Activated naive CD8-positive, alpha-beta T cell treated with anti-CD3 and anti-CD28 coated beads, Interleukin-2, amount 10 ng/mL, durations not matched to agents 7 days and 5 days (primary cell): ENCODE measurements around the gene COL13A1. TPM values are rescaled to one million over a fixed set of nuclear protein-coding genes. Genes with fewer than 3 reads are reported as not detected.

Experiments used
- ATAC-seq: fragments of 150-1000 bp; cut with Tn5 transposase; one replicate; pipeline ENCODE4 v1.10.0; 2021; ENCODE audit warnings: low read depth, moderate library complexity
- POLR2A ChIA-PET: fragments of 350-600 bp; sonication (Branson Sonifier 250); formaldehyde crosslinking; loops from one replicate; lab custom pipeline; 2021; ENCODE audit warnings: antibody characterized with exemption; lab: Charles Lee
- DNase-seq: peaks from one replicate; pipeline ENCODE4 v3.0.0; 2021
- H3K27ac Mint-ChIP-seq: one replicate; pipeline ENCODE4 v1.8.0; 2022; ENCODE audit warnings: mild to moderate bottlenecking, mixed read lengths
- H3K27me3 Mint-ChIP-seq: one replicate; pipeline ENCODE4 v1.8.0; 2022; ENCODE audit warnings: mild to moderate bottlenecking, moderate library complexity, mixed read lengths
- H3K36me3 Mint-ChIP-seq: one replicate; pipeline ENCODE4 v1.8.0; 2021; ENCODE audit warnings: mild to moderate bottlenecking, mixed read lengths
- H3K4me1 Mint-ChIP-seq: one replicate; pipeline ENCODE4 v1.8.0; 2021; ENCODE audit warnings: mixed read lengths
- H3K4me3 Mint-ChIP-seq: one replicate; pipeline ENCODE4 v1.8.0; 2022; ENCODE audit warnings: mild to moderate bottlenecking, moderate library complexity, mixed read lengths
- H3K9me3 Mint-ChIP-seq: one replicate; pipeline ENCODE4 v1.8.0; 2021; ENCODE audit warnings: mixed read lengths
- total RNA-seq, 2 experiments: library from RNA; stranded (reverse); gene quantifications; one replicate each; pipeline ENCODE4 v1.2.3, GENCODE V29; 2021

Gene COL13A1
- total RNA-seq, 2 experiments from 2014 or later, result not detected

- peaks cover 7% of the 10 kb centered on the region for H3K4me1 Mint-ChIP-seq
- POLR2A ChIA-PET, result no interaction called here
- DNase-seq, result no peak
- no peak overlapping the region for H3K27ac Mint-ChIP-seq
- no peak overlapping the region for H3K4me3 Mint-ChIP-seq
- peaks cover 47% of the 10 kb centered on the region for H3K27me3 Mint-ChIP-seq
- ATAC-seq, result no peak
- no peaks in the 10 kb centered on the region for H3K36me3 Mint-ChIP-seq
- H3K9me3 Mint-ChIP-seq, result peaks cover 3% of the 10 kb centered on the region
Observed at GRCh38 chr10:69974551-69975155, 172.9 kb downstream of the COL13A1 start.

- Mint-ChIP-seq H3K27me3 (peaks cover 44% of the 10 kb centered on the region), H3K4me1 (peaks cover 7% of the 10 kb centered on the region), H3K36me3 (no peaks in the 10 kb centered on the region), H3K4me3 (no peak overlapping the region), H3K9me3 (peaks cover 12% of the 10 kb centered on the region), H3K27ac (no peak overlapping the region)
- no peak for ATAC-seq
- no peak for DNase-seq
- POLR2A ChIA-PET, result no interaction called here
Observed at GRCh38 chr10:69976795-69977546, 175.3 kb downstream of the COL13A1 start.

GRCh38 chr10:69979174-69979573, 177.5 kb downstream of the COL13A1 start:
- no peak for ATAC-seq

DNA sequence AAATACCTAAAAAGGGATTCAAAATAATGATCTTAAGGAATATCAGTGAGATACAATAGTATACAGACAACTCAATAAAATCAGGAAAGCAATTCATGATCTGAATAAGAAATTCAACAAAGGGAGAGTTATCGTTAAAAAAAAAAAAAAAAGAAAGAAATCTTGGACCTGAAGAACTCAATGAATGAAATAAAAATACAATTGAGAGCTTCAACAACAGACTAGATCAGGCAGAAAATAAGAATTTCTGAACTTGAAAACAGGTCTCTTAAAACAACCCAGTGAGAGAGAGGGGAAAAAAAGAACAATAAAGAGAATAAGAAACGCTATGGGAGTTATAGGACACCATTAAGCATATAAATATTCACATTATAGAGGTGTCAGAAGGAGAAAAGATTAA, 179.0 kb downstream of the COL13A1 start:
- Mint-ChIP-seq H3K27ac (no peak overlapping the region), H3K36me3 (no peaks in the 10 kb centered on the region), H3K27me3 (peaks cover 28% of the 10 kb centered on the region), H3K4me3 (no peak overlapping the region), H3K9me3 (peaks cover 12% of the 10 kb centered on the region), H3K4me1 (peaks cover 7% of the 10 kb centered on the region)
- ATAC-seq (no peak), DNase-seq (no peak)
- POLR2A ChIA-PET, result no interaction called here

More at GRCh38 chr10:69979174-69979573, 177.5 kb downstream of the COL13A1 start:
- Mint-ChIP-seq H3K36me3 (no peaks in the 10 kb centered on the region), H3K4me3 (no peak overlapping the region), H3K9me3 (peaks cover 12% of the 10 kb centered on the region), H3K4me1 (peaks cover 7% of the 10 kb centered on the region), H3K27me3 (peaks cover 41% of the 10 kb centered on the region), H3K27ac (no peak overlapping the region)
- DNase-seq, result no peak
- POLR2A ChIA-PET, result no interaction called here

DNA sequence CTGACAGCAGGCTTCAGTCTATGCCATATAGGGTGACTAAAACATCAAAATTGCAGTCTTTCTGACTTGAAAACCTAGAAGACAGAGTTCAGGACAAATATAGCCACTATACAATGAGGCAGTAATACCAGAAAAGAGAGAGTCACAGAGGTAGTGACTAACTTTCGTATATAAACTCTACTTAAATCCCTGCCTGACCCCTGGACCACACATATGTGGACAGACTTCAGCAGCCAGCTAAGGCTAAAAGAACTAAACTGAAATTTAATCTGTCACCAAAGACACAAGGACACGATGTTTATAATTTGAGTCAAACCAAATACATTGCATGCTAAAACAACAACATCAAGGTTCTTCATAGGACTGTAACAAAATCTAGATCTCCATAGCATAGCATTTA, 186.4 kb downstream of the COL13A1 start:
- peaks cover 38% of the 10 kb centered on the region for H3K27me3 Mint-ChIP-seq

DNA sequence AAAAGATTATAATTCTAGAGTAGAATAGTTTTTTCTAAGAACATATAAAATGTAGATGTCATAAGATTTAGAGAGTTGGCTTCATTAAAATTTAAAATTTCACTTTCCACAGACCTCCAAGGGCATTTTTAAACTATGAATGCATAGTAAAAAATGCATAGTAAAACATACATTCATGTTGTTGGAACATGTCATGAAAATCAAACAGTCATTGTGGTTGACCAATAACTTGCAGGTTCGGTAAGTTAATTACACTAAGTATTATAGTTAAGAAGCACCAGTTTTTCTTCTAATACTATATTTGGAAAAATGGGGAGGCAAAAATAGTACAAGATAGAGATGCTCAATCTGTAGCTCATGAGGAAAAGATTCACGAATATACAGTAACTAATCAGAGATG, 189.4 kb downstream of the COL13A1 start:
- peaks cover 38% of the 10 kb centered on the region for H3K27me3 Mint-ChIP-seq
- no peaks in the 10 kb centered on the region for H3K9me3 Mint-ChIP-seq
- H3K4me1 Mint-ChIP-seq, result no peaks in the 10 kb centered on the region
- no peak for ATAC-seq
- DNase-seq, result no peak
- H3K36me3 Mint-ChIP-seq, result no peaks in the 10 kb centered on the region
- no peak overlapping the region for H3K27ac Mint-ChIP-seq
- H3K4me3 Mint-ChIP-seq, result no peak overlapping the region
- POLR2A ChIA-PET, result no interaction called here

More for the DNA sequence above, 186.4 kb downstream of the COL13A1 start:
- Mint-ChIP-seq H3K4me1 (no peaks in the 10 kb centered on the region), H3K9me3 (no peaks in the 10 kb centered on the region), H3K27ac (no peak overlapping the region), H3K4me3 (no peak overlapping the region), H3K36me3 (no peaks in the 10 kb centered on the region)
- ATAC-seq, result no peak
- no peak for DNase-seq
- POLR2A ChIA-PET, result no interaction called here

- Mint-ChIP-seq H3K27me3 (peaks cover 34% of the 10 kb centered on the region), H3K9me3 (no peaks in the 10 kb centered on the region), H3K4me1 (no peaks in the 10 kb centered on the region), H3K4me3 (no peak overlapping the region), H3K36me3 (no peaks in the 10 kb centered on the region), H3K27ac (no peak overlapping the region)
- POLR2A ChIA-PET, result no interaction called here
- DNase-seq (no peak), ATAC-seq (no peak)
Observed at GRCh38 chr10:69994262-69994661, 192.6 kb downstream of the COL13A1 start.

- no peaks in the 10 kb centered on the region for H3K4me1 Mint-ChIP-seq
- ATAC-seq, result no peak
- no peaks in the 10 kb centered on the region for H3K9me3 Mint-ChIP-seq
- H3K4me3 Mint-ChIP-seq, result no peak overlapping the region
- H3K36me3 Mint-ChIP-seq, result no peaks in the 10 kb centered on the region
- DNase-seq, result no peak
- peaks cover 18% of the 10 kb centered on the region for H3K27me3 Mint-ChIP-seq
- POLR2A ChIA-PET, result no interaction called here
- H3K27ac Mint-ChIP-seq, result no peak overlapping the region
Observed at GRCh38 chr10:69996611-69997010, 194.9 kb downstream of the COL13A1 start.

GRCh38 chr10:70000262-70000661, 198.6 kb downstream of the COL13A1 start:
- no peak for DNase-seq
- Mint-ChIP-seq H3K27ac (no peak overlapping the region), H3K4me3 (no peak overlapping the region), H3K4me1 (no peaks in the 10 kb centered on the region), H3K9me3 (peaks cover 2% of the 10 kb centered on the region), H3K36me3 (no peaks in the 10 kb centered on the region), H3K27me3 (peaks cover 38% of the 10 kb centered on the region)
- no peak for ATAC-seq
- POLR2A ChIA-PET, result no interaction called here

GRCh38 chr10:70007116-70007820, 205.6 kb downstream of the COL13A1 start:
- H3K27ac Mint-ChIP-seq, result no peak overlapping the region
- no peaks in the 10 kb centered on the region for H3K4me1 Mint-ChIP-seq
- H3K36me3 Mint-ChIP-seq, result no peaks in the 10 kb centered on the region
- no peak for DNase-seq
- H3K27me3 Mint-ChIP-seq, result peaks cover 69% of the 10 kb centered on the region
- POLR2A ChIA-PET, result no interaction called here
- no peak for ATAC-seq
- no peak overlapping the region for H3K4me3 Mint-ChIP-seq
- peaks cover 2% of the 10 kb centered on the region for H3K9me3 Mint-ChIP-seq

Other genes with a start within 250 kb of the COL13A1 start
- gene NEUROG3, start 228.5 kb upstream of the COL13A1 start, total RNA-seq, result under 1 TPM in 1 of 2 experiments, not detected in 1; 0.22 TPM
- 10 to 100 TPM in 1 of 2 experiments, 1 to 10 TPM in 1; 8.0 to 11.7 TPM for gene FAM241B, start 171.7 kb upstream of the COL13A1 start, total RNA-seq